ENCODE measurements around the gene SCFD1. TPM values are rescaled to one million over a fixed set of nuclear protein-coding genes. Genes with fewer than 3 reads are reported as not detected.

The SCFD1 gene
- total RNA-seq, 2 donors from 2014 or later = 71.9 to 91.1 TPM

GRCh38 chr14:30580616-30581282 lies 41.4 kb upstream of the SCFD1 start:
- no peak overlapping the region for H3K27ac ChIP-seq
- no peaks in the 10 kb centered on the region for H3K36me3 ChIP-seq (replicated peaks in 1 of 2; ENCODE audit: insufficient read depth in 1 of 2, low read depth in 2 of 2)
- no peak for TF ChIP-seq POLR2A (IDR thresholded peaks at IDR 0.05)
- no peak for TF ChIP-seq CTCF (IDR thresholded peaks at IDR 0.05)
- H3K27me3 ChIP-seq = no peaks in the 10 kb centered on the region
- intact Hi-C loops (cut with DNase I) = no loop called here
- H3K9me3 ChIP-seq = no peaks in the 10 kb centered on the region
- 87 to 89% methylated on average over 2 of the region's 2 CpGs for whole genome bisulfite sequencing, 2 donors
- no peak for DNase-seq
- no peak overlapping the region for H3K4me3 ChIP-seq
- H3K4me1 ChIP-seq = no peaks in the 10 kb centered on the region
- ATAC-seq = no peak

GRCh38 chr14:30581283-30581625 lies 40.9 kb upstream of the SCFD1 start:
- Histone ChIP-seq H3K36me3 (replicated peaks in 1 of 2; ENCODE audit: insufficient read depth in 1 of 2, low read depth in 2 of 2) (no peaks in the 10 kb centered on the region), H3K4me1 (no peaks in the 10 kb centered on the region), H3K9me3 (no peaks in the 10 kb centered on the region), H3K27me3 (no peaks in the 10 kb centered on the region), H3K27ac (no peak overlapping the region), H3K4me3 (no peak overlapping the region)
- no peak for DNase-seq
- TF ChIP-seq POLR2A (IDR thresholded peaks at IDR 0.05) (no peak), CTCF (IDR thresholded peaks at IDR 0.05) (no peak)
- no peak for ATAC-seq
- intact Hi-C loops (cut with DNase I) = no loop called here
- WGBS, 2 donors = 65 to 82% methylated on average over 7 of the region's 7 CpGs

- H3K4me1 ChIP-seq = no peaks in the 10 kb centered on the region
- DNase-seq = no peak
- no peak for ATAC-seq
- 92 to 98% methylated on average over 1 of the region's 1 CpG for WGBS, 2 donors
- H3K27me3 ChIP-seq = no peaks in the 10 kb centered on the region
- no peaks in the 10 kb centered on the region for H3K36me3 ChIP-seq (replicated peaks in 1 of 2; ENCODE audit: insufficient read depth in 1 of 2, low read depth in 2 of 2)
- no peak for TF ChIP-seq POLR2A (IDR thresholded peaks at IDR 0.05)
- no peak for TF ChIP-seq CTCF (IDR thresholded peaks at IDR 0.05)
- H3K27ac ChIP-seq = no peak overlapping the region
- H3K4me3 ChIP-seq = no peak overlapping the region
- intact Hi-C loops (cut with DNase I) = no loop called here
- H3K9me3 ChIP-seq = no peaks in the 10 kb centered on the region
These were observed 39.7 kb upstream of the SCFD1 start for GRCh38 chr14:30582376-30582775.

- intact Hi-C loops (cut with DNase I) = no loop called here
- no peak overlapping the region for H3K4me3 ChIP-seq
- no peak for ATAC-seq
- H3K4me1 ChIP-seq = no peaks in the 10 kb centered on the region
- H3K36me3 ChIP-seq (replicated peaks in 1 of 2; ENCODE audit: insufficient read depth in 1 of 2, low read depth in 2 of 2) = no peaks in the 10 kb centered on the region
- DNase-seq = no peak
- no peak overlapping the region for H3K27ac ChIP-seq
- no peaks in the 10 kb centered on the region for H3K9me3 ChIP-seq
- no peaks in the 10 kb centered on the region for H3K27me3 ChIP-seq
- TF ChIP-seq POLR2A (IDR thresholded peaks at IDR 0.05) = no peak
- TF ChIP-seq CTCF (IDR thresholded peaks at IDR 0.05) = no peak
These were observed 38.0 kb upstream of the SCFD1 start for GRCh38 chr14:30584058-30584630.

- Histone ChIP-seq H3K27me3 (no peaks in the 10 kb centered on the region), H3K4me1 (no peaks in the 10 kb centered on the region), H3K4me3 (no peak overlapping the region), H3K36me3 (replicated peaks in 1 of 2; ENCODE audit: insufficient read depth in 1 of 2, low read depth in 2 of 2) (peaks cover 0 to under 1% of the 10 kb centered on the region in 2 donors), H3K27ac (no peak overlapping the region), H3K9me3 (no peaks in the 10 kb centered on the region)
- DNase-seq = no peak
- TF ChIP-seq CTCF (IDR thresholded peaks at IDR 0.05) = no peak
- TF ChIP-seq POLR2A (IDR thresholded peaks at IDR 0.05) = no peak
- intact Hi-C loops (cut with DNase I) = no loop called here
- ATAC-seq = no peak
These were observed 36.9 kb upstream of the SCFD1 start for GRCh38 chr14:30585204-30585603.
